Ascending aorta (tissue), 2 donors: ENCODE results near the gene GNG4. TPM values are rescaled to one million over a fixed set of nuclear protein-coding genes. Genes with fewer than 3 reads are reported as not detected.
"Not testable (repeated sequence)": the region's sequence is repeated elsewhere in the genome, so short reads cannot be mapped to it uniquely, and the experiment has no call there.

Experiments
- DNase-seq, 2 donors: peaks; one replicate each; pipeline ENCODE4 v3.0.0-alpha.2; 2019; ENCODE audit warnings: low spot score in 2 of 2
- H3K27ac ChIP-seq, 2 donors: fragments of 200-600 bp; sonication (generic); one replicate each; pipeline ENCODE4 v1.5.1; 2016 to 2017; ENCODE audit warnings: mild to moderate bottlenecking in 1 of 2
- H3K27me3 ChIP-seq: fragments of 200-600 bp; sonication (generic); one replicate; pipeline ENCODE4 v1.5.1; 2017
- H3K36me3 ChIP-seq, 2 donors: fragments of 200-600 bp; sonication (generic); one replicate each; pipeline ENCODE4 v1.5.1; 2016
- H3K4me1 ChIP-seq, 2 donors: fragments of 200-600 bp; sonication (generic); one replicate each; pipeline ENCODE4 v1.5.1; 2016 to 2017; ENCODE audit warnings: mild to moderate bottlenecking in 1 of 2
- H3K4me3 ChIP-seq, 2 donors: fragments of 200-600 bp; sonication (generic); one replicate each; pipeline ENCODE4 v1.5.1; 2016 to 2017; ENCODE audit warnings: mild to moderate bottlenecking in 1 of 2
- H3K9me3 ChIP-seq, 2 donors: fragments of 200-600 bp; sonication (generic); one replicate each; pipeline ENCODE4 v1.5.1; 2016
- CTCF ChIP-seq, 3 experiments: fragments of 200-600 bp in 2 of 3; fragments of 450-650 bp in 1 of 3; sonication (generic) in 2 of 3; IDR thresholded peaks; one replicate each; pipeline ENCODE4 v1.5.1; 2016 to 2019; ENCODE audit warnings: antibody characterized with exemption in 3 of 3, mild to moderate bottlenecking in 1 of 3, moderate library complexity in 1 of 3
- intact Hi-C: fragments of 100-400 bp; cut with DNase I; formaldehyde crosslinking; loops from one replicate; pipeline ENCODE4 v1.15.1; 2023
- total RNA-seq: library from RNA; depleted of rRNA; stranded (reverse); fragments of >200 nt; gene quantifications from one replicate; pipeline ENCODE4 v1.1.0, GENCODE V29; 2016

Gene GNG4
- total RNA-seq, 1 donor from 2014 or later = not detected

GRCh38 chr1:235625831-235626230 is 23.8 kb downstream of the GNG4 start:
- no peak for TF ChIP-seq CTCF (IDR thresholded peaks at IDR 0.05)
- H3K36me3 ChIP-seq = no peaks in the 10 kb centered on the region
- DNase-seq = no peak
- H3K27me3 ChIP-seq = no peaks in the 10 kb centered on the region
- H3K27ac ChIP-seq = no peak overlapping the region
- H3K4me1 ChIP-seq = no peaks in the 10 kb centered on the region
- intact Hi-C loops = no loop called here
- H3K9me3 ChIP-seq = no peaks in the 10 kb centered on the region
- no peak overlapping the region for H3K4me3 ChIP-seq

- Histone ChIP-seq H3K4me1 (no peaks in the 10 kb centered on the region), H3K36me3 (no peaks in the 10 kb centered on the region), H3K27me3 (no peaks in the 10 kb centered on the region), H3K9me3 (no peaks in the 10 kb centered on the region), H3K4me3 (no peak overlapping the region), H3K27ac (no peak overlapping the region)
- TF ChIP-seq CTCF (IDR thresholded peaks at IDR 0.05) = no peak
- DNase-seq = no peak
- intact Hi-C loops = no loop called here
These were observed 24.2 kb downstream of the GNG4 start for GRCh38 chr1:235625340-235625739.

GRCh38 chr1:235624721-235625333 is 24.8 kb downstream of the GNG4 start:
- H3K36me3 ChIP-seq = no peaks in the 10 kb centered on the region
- DNase-seq = no peak
- no peak for TF ChIP-seq CTCF (IDR thresholded peaks at IDR 0.05)
- no peaks in the 10 kb centered on the region for H3K27me3 ChIP-seq
- no peak overlapping the region for H3K27ac ChIP-seq
- intact Hi-C loops = no loop called here
- no peaks in the 10 kb centered on the region for H3K4me1 ChIP-seq
- H3K4me3 ChIP-seq = no peak overlapping the region
- H3K9me3 ChIP-seq = no peaks in the 10 kb centered on the region

- no peak for DNase-seq
- Histone ChIP-seq H3K27ac (no peak overlapping the region), H3K36me3 (no peaks in the 10 kb centered on the region), H3K27me3 (no peaks in the 10 kb centered on the region), H3K4me3 (no peak overlapping the region), H3K9me3 (no peaks in the 10 kb centered on the region), H3K4me1 (no peaks in the 10 kb centered on the region)
- no peak for TF ChIP-seq CTCF (IDR thresholded peaks at IDR 0.05)
- intact Hi-C loops = no loop called here
These were observed 26.4 kb downstream of the GNG4 start for GRCh38 chr1:235622936-235623779.

- H3K9me3 ChIP-seq, H3K4me1 ChIP-seq, H3K4me3 ChIP-seq, H3K36me3 ChIP-seq, intact Hi-C loops, H3K27me3 ChIP-seq, H3K27ac ChIP-seq, DNase-seq: not testable (repeated sequence)
These were observed 30.4 kb downstream of the GNG4 start for GRCh38 chr1:235619149-235619548.

GRCh38 chr1:235617808-235618207 is 31.8 kb downstream of the GNG4 start:
- TF ChIP-seq CTCF (IDR thresholded peaks at IDR 0.05) = no peak

More at GRCh38 chr1:235617808-235618207, 31.8 kb downstream of the GNG4 start:
- no peaks in the 10 kb centered on the region for H3K9me3 ChIP-seq
- intact Hi-C loops = no loop called here
- H3K27ac ChIP-seq = no peak overlapping the region
- no peaks in the 10 kb centered on the region for H3K36me3 ChIP-seq
- no peaks in the 10 kb centered on the region for H3K4me1 ChIP-seq
- no peaks in the 10 kb centered on the region for H3K27me3 ChIP-seq
- no peak overlapping the region for H3K4me3 ChIP-seq
- DNase-seq = no peak
